Panc1 (cell line): ENCODE measurements around the gene GABRR1.

Source experiments
- POLR2AphosphoS5 ChIP-seq: IDR thresholded peaks from 2 replicates; pipeline ENCODE4 v1.6.1; 2012; ENCODE audit warnings: mild to moderate bottlenecking, low read depth, low read length, moderate library complexity
- REST ChIP-seq, 2 experiments: IDR thresholded peaks; 2 replicates each; pipeline ENCODE4 v1.6.1; 2011 to 2012; ENCODE audit warnings: low read depth in 2 of 2, control low read depth in 1 of 2, low read length in 1 of 2, mild to moderate bottlenecking in 1 of 2, moderate library complexity in 1 of 2; ENCODE audit not compliant: insufficient read depth in 1 of 2
- TF ChIP-seq, protein P1 (sequence below): fragments of 450-650 bp; IDR thresholded peaks from 2 replicates; pipeline ENCODE4 v1.5.1; 2017; ENCODE audit warnings: mild to moderate bottlenecking

GRCh38 chr6:89205819-89206218 lies 11.3 kb downstream of the GABRR1 start:
- TF ChIP-seq, protein P1, sequence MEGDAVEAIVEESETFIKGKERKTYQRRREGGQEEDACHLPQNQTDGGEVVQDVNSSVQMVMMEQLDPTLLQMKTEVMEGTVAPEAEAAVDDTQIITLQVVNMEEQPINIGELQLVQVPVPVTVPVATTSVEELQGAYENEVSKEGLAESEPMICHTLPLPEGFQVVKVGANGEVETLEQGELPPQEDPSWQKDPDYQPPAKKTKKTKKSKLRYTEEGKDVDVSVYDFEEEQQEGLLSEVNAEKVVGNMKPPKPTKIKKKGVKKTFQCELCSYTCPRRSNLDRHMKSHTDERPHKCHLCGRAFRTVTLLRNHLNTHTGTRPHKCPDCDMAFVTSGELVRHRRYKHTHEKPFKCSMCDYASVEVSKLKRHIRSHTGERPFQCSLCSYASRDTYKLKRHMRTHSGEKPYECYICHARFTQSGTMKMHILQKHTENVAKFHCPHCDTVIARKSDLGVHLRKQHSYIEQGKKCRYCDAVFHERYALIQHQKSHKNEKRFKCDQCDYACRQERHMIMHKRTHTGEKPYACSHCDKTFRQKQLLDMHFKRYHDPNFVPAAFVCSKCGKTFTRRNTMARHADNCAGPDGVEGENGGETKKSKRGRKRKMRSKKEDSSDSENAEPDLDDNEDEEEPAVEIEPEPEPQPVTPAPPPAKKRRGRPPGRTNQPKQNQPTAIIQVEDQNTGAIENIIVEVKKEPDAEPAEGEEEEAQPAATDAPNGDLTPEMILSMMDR = no peak
- TF ChIP-seq REST (IDR thresholded peaks at IDR 0.05; ENCODE audit: insufficient read depth in 1 of 2, low read depth in 2 of 2, low read length in 1 of 2) (no peak), POLR2AphosphoS5 (no peak)
